ENCODE results near the gene WHRN.

WHRN gene

GRCh38 chr9:114428466-114428865 lies 76.8 kb downstream of the WHRN start:
- TF ChIP-seq CTCF (IDR thresholded peaks at IDR 0.05; ENCODE audit: insufficient read depth, low read depth, low read length, missing control alignments) = no peak
- H3K4me3 ChIP-seq (ENCODE audit: low read depth, low read length) = no peak overlapping the region
- no peak for DNase-seq (ENCODE audit: low read depth)

GRCh38 chr9:114427644-114428043 lies 77.6 kb downstream of the WHRN start:
- H3K4me3 ChIP-seq (ENCODE audit: low read depth, low read length) = no peak overlapping the region
- no peak for DNase-seq (ENCODE audit: low read depth)
- TF ChIP-seq CTCF (IDR thresholded peaks at IDR 0.05; ENCODE audit: insufficient read depth, low read depth, low read length, missing control alignments) = no peak

- TF ChIP-seq CTCF (IDR thresholded peaks at IDR 0.05; ENCODE audit: insufficient read depth, low read depth, low read length, missing control alignments) = no peak
- H3K4me3 ChIP-seq (ENCODE audit: low read depth, low read length) = no peak overlapping the region
- DNase-seq (ENCODE audit: low read depth) = no peak
These were observed 79.0 kb downstream of the WHRN start for GRCh38 chr9:114426046-114426948.

- no peak overlapping the region for H3K4me3 ChIP-seq (ENCODE audit: low read depth, low read length)
- no peak for TF ChIP-seq CTCF (IDR thresholded peaks at IDR 0.05; ENCODE audit: insufficient read depth, low read depth, low read length, missing control alignments)
- no peak for DNase-seq (ENCODE audit: low read depth)
These were observed 80.1 kb downstream of the WHRN start for GRCh38 chr9:114425126-114425525.

GRCh38 chr9:114424126-114424525 lies 81.1 kb downstream of the WHRN start:
- H3K4me3 ChIP-seq (ENCODE audit: low read depth, low read length) = no peak overlapping the region
- no peak for TF ChIP-seq CTCF (IDR thresholded peaks at IDR 0.05; ENCODE audit: insufficient read depth, low read depth, low read length, missing control alignments)
- DNase-seq (ENCODE audit: low read depth) = no peak

GRCh38 chr9:114423181-114423580 lies 82.1 kb downstream of the WHRN start:
- H3K4me3 ChIP-seq (ENCODE audit: low read depth, low read length) = no peak overlapping the region
- DNase-seq (ENCODE audit: low read depth) = no peak
- TF ChIP-seq CTCF (IDR thresholded peaks at IDR 0.05; ENCODE audit: insufficient read depth, low read depth, low read length, missing control alignments) = no peak

GRCh38 chr9:114421147-114421546 lies 84.1 kb downstream of the WHRN start:
- DNase-seq (ENCODE audit: low read depth) = no peak
- H3K4me3 ChIP-seq (ENCODE audit: low read depth, low read length) = no peak overlapping the region
- no peak for TF ChIP-seq CTCF (IDR thresholded peaks at IDR 0.05; ENCODE audit: insufficient read depth, low read depth, low read length, missing control alignments)

Data from GM12865 (cell line).